Left lobe of liver (tissue), 2 donors: ENCODE results near the gene FHIT. TPM values are rescaled to one million over a fixed set of nuclear protein-coding genes. Genes with fewer than 3 reads are reported as not detected.

Experiments
- ATAC-seq: fragments of 200-7000 bp; cut with Tn5 transposase; one replicate; pipeline ENCODE4 v1.9.1; 2020; ENCODE audit warnings: mild to moderate bottlenecking, moderate library complexity
- DNase-seq: peaks from one replicate; pipeline ENCODE4 v3.0.0-alpha.2; 2020; ENCODE audit warnings: low spot score
- total RNA-seq: library from RNA; stranded (reverse); gene quantifications from one replicate; pipeline ENCODE4 v1.2.1, GENCODE V29; 2021
- donor health status: DM: no; HTN: no; CAD: no; lungs with moderate emphysema.
- donor health status: DM: no; HTN: yes; CAD: no.

FHIT gene
- total RNA-seq, 1 donor from 2014 or later, result 5.1 TPM

DNA sequence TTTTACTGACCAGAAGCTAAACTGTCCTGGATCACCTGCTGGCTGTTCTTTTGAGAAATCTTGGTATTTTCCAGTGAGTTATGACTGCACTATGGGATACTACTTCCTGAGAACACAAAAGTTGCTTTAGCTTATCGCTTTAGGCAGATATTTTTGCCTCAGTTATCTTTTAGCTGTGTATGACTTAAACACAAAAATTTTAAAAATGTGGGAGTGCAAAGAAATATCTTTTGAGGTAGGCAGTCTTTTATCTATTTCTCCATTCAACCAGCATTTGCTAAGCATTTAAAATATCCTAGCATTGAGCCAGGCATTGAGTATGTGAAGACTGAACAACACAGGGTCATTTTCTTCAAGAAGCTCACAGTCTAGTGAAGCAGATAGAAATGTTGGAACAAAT, 981.9 kb downstream of the FHIT start:
- ATAC-seq, result no peak
- no peak for DNase-seq

GRCh38 chr3:60268123-60268522, 983.1 kb downstream of the FHIT start:
- ATAC-seq, result no peak

GRCh38 chr3:60266444-60266843, 984.8 kb downstream of the FHIT start:
- ATAC-seq, result no peak

More at GRCh38 chr3:60268123-60268522, 983.1 kb downstream of the FHIT start:
- DNase-seq, result no peak

GRCh38 chr3:60263191-60263590, 988.1 kb downstream of the FHIT start:
- no peak for ATAC-seq
- no peak for DNase-seq

More at GRCh38 chr3:60266444-60266843, 984.8 kb downstream of the FHIT start:
- no peak for DNase-seq

GRCh38 chr3:60262546-60262945, 988.7 kb downstream of the FHIT start:
- ATAC-seq (no peak), DNase-seq (no peak)

- no peak for DNase-seq
- no peak for ATAC-seq
Observed at GRCh38 chr3:60260546-60260945, 990.7 kb downstream of the FHIT start.

DNA sequence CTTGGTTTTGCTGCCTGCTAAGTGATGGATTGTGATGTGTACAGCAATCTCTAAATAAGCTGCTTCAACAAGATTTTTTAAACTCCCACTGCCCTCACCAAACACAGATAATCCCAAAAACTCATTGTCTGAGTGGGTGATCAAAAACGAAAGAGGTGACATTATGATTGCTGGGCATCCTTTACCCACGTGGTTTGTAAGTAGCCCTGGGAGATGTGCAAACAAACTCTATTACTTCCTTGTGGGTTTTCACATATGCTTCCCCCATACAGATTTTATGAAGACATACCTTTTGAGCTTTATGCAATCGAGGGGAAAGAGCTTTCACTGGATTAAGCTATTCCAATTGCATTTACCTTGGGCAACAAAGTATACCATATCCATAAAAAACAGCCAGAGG, 1000.4 kb downstream of the FHIT start:
- ATAC-seq (no peak), DNase-seq (no peak)

- ATAC-seq (no peak), DNase-seq (no peak)
Observed at GRCh38 chr3:60250206-60250605, 1001.0 kb downstream of the FHIT start.

DNA sequence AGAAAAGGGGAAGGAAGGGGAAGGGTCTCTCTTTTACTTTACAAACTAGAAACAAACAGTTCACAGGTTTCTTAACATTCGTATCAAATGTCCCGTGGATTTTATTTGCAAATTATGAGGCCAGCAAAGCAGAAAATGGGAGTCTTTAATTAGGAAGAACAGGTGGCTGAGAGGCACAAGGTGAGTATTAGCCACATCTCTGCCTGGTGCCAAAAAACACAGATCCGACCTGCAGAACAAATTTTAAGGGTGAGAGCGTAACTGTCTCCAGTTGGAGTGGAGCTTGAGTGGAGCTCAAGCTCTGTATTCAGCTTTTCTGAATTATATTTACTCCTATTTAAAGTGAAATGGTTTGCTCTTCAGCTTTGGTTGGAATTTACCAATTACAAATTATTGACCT, 1004.9 kb downstream of the FHIT start:
- ATAC-seq, result no peak
- DNase-seq, result no peak

- ATAC-seq (no peak), DNase-seq (no peak)
Observed at GRCh38 chr3:60243456-60243855, 1007.8 kb downstream of the FHIT start.

- ATAC-seq, result peak; percentile 95
- DNase-seq, result no peak
Observed at GRCh38 chr3:60240492-60240891, 1010.8 kb downstream of the FHIT start.

DNA sequence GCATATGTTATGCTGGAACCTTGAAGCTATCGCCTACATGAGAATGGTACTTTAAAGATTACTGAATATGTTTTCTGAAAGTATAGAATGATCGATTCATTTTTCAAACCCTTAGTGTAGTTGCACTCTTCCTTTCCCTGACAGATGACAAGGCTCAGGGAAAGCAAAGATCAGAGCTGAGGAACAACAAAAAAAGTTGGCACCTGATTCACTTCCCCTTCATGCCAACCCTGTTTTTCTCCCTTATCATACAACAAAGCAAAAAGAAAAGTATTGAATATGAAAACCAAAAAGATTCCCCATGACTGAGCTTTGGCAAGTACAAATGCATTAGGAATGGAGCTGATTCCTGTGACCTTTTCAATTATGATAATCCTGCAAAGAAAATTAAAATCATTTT, 1012.7 kb downstream of the FHIT start:
- ATAC-seq (no peak), DNase-seq (no peak)

GRCh38 chr3:60229502-60229901, 1021.8 kb downstream of the FHIT start:
- ATAC-seq (no peak), DNase-seq (no peak)

GRCh38 chr3:60228823-60229222, 1022.4 kb downstream of the FHIT start:
- DNase-seq (no peak), ATAC-seq (no peak)

GRCh38 chr3:60226912-60227311, 1024.3 kb downstream of the FHIT start:
- no peak for ATAC-seq
- DNase-seq, result no peak

- no peak for ATAC-seq
Observed at GRCh38 chr3:60225848-60226247, 1025.4 kb downstream of the FHIT start.

GRCh38 chr3:60220768-60221167, 1030.5 kb downstream of the FHIT start:
- DNase-seq (no peak), ATAC-seq (no peak)

More at GRCh38 chr3:60225848-60226247, 1025.4 kb downstream of the FHIT start:
- no peak for DNase-seq

DNA sequence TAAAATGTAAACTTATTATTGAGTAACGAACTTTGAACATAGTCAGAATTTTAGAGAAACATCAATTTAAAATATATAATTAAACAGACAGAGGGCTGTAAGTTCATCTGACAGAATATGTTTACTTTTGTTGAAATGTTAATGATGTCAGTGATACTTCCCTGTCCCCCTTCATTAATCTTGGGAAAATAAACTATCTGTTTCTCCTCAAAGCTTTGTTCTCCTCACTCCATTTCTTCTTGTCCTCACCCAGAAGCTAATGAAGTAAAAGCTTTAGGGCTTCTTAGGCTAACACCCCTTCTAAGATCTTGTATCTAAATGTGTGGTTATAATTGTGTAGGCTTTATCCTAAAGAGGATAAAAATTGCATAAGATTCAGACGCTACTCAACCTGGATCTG, 1031.8 kb downstream of the FHIT start:
- DNase-seq, result no peak
- ATAC-seq, result no peak

DNA sequence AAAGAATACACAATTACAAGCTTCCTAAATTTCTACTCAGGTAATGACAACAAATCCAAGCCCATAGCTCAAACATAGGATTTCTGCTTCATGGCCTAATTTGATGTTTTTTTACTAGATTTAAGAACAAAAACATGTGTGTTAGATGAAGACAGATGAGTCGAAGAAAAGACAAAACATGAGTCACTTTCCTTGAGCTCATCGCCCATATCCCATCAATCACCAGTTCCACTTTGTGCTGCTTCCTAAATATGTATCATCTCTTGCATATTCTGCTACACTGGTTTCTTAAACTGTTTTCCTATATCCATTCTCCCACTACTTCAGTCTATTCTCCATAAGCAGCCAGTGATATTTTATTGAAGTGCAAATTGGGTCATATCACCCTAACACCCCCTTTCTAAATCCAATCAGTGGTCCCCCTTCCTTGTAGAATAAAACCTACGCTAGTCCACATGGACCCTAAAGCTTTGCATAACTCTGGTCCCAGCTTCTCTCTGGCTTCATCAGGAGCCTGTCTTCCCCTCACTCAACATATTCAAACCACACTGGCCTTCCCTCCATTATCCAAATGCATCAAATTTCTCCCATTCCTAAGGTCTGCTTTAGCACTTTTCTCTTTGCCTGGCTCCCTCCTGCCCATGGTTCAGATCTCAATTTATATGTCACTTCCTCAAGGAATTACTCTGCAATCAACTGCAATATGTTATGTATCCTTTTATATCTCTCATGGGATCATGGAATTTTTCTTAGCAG, 1033.9 kb downstream of the FHIT start:
- ATAC-seq (no peak), DNase-seq (no peak)

DNA sequence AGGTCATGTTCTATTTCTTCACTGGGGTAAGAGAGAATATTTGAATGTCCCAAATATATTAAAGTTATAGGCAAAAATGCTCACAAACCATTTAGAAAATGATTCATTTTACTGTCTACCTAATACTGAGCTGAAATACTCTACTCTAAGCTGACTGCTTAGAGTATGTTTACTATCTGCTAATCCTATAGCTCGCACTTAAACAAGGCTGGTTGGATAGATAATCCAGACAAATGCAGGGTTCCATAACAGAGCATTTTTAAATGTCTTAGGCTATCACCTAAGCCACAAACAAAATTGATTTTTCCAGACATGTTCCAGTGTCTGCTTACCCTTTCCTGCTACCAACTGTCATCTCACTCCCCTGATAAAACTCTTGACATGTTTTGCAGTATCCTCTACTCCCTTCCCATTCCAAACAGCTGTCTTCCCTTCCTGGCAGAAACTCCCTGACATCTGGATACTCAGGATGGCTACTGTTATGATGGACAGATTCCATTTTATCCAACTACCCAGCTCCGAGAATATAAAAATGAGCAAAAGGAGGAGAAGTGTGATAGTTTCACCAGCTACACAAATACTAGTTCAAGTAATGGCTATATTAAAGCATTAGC, 1034.7 kb downstream of the FHIT start:
- DNase-seq, result no peak
- no peak for ATAC-seq

- no peak for ATAC-seq
- no peak for DNase-seq
Observed at GRCh38 chr3:60215946-60216345, 1035.3 kb downstream of the FHIT start.

- DNase-seq (no peak), ATAC-seq (no peak)
Observed at GRCh38 chr3:60207905-60208304, 1043.3 kb downstream of the FHIT start.

DNA sequence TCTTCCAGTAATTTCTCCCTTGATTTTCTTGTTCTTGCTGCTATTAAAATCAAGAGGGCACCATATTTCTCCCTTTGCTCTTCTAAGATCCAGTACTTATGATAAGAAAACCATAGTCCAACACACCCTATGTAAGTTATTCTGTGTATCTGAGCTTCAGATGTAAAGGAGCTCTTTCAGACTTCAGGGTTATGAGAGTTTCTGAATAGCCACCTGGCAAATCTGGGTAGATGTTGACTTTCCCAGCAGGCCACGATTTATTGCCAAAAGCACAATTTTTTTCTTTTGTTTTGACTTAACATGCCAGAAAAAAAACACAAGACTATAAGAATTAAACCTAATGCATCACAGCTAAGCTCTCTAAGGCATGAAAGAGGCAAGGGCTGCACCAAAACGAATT, 1045.0 kb downstream of the FHIT start:
- ATAC-seq, result no peak
- DNase-seq, result no peak
